HFF-Myc (cell line): Measurements from ENCODE around the gene MARS1.
A peak's percentile ranks its signal among the peaks of the same experiment; 100 is the strongest.

Experiments used
- DNase-seq: peaks from one replicate; pipeline ENCODE4 v3.0.0-alpha.2; 2011; ENCODE audit warnings: low read depth; ENCODE audit errors: extremely low read depth
- H3K4me3 ChIP-seq: replicated peaks from 2 replicates; pipeline ENCODE4 v1.5.1; 2011; ENCODE audit warnings: low read depth, mild to moderate bottlenecking, control low read depth, low read length
- TF ChIP-seq, protein P1 (sequence below): IDR thresholded peaks from 2 replicates; pipeline ENCODE4 v1.5.1; 2012; ENCODE audit warnings: mild to moderate bottlenecking, low read depth, low read length, control low read depth; ENCODE audit errors: missing control alignments

The MARS1 gene

DNA sequence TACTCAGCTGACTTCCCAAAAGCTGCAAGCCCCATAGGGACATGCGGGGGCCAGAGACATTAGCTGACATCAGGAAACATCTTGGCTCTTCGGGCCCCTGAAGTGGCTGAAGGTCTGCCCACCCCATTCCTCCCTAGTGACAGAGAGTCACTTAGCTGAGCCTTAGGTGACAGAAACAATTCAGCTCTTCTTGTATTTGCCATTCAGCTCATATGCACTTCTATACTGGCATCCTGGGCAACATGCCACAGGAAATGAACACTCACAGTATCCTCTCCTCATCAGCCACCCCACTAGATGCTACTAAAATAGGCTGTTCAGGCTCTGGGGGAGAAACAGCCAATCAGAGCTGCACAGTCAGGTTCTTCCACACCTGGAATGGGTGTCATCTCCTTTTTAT, 55.7 kb downstream of the MARS1 start:
- TF ChIP-seq, protein P1, sequence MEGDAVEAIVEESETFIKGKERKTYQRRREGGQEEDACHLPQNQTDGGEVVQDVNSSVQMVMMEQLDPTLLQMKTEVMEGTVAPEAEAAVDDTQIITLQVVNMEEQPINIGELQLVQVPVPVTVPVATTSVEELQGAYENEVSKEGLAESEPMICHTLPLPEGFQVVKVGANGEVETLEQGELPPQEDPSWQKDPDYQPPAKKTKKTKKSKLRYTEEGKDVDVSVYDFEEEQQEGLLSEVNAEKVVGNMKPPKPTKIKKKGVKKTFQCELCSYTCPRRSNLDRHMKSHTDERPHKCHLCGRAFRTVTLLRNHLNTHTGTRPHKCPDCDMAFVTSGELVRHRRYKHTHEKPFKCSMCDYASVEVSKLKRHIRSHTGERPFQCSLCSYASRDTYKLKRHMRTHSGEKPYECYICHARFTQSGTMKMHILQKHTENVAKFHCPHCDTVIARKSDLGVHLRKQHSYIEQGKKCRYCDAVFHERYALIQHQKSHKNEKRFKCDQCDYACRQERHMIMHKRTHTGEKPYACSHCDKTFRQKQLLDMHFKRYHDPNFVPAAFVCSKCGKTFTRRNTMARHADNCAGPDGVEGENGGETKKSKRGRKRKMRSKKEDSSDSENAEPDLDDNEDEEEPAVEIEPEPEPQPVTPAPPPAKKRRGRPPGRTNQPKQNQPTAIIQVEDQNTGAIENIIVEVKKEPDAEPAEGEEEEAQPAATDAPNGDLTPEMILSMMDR: no peak
- no peak for DNase-seq
- no peak overlapping the region for H3K4me3 ChIP-seq

DNA sequence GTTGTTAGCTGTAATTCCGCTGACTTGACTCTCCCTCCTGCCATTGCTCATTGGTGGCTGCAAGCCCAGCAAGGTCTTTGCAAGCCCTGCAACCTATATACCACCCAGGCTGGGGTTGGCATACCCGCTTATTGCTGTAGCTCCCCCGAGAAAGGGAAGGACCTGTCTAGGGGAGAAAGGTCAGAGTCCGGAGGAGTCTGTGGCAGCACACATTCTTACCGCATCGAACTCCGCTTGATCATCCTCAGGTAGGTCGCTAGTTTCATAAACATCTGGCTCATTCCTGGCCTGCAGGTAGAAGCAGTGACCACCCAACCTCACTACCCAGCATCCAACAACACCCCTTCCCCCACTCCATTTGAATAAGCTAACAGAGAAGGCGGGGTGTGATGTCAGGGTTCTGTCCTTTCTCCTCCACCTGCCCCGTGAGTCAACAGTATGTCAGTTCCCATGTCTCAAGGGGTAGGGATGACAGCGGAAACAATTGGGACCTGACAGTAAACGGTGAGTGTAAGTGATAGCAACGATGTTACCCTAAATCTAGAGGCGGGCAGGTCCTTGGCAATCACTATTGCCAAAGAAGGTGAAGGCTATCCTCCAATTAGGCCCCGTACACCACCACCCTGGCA, 58.1 kb downstream of the MARS1 start:
- no peak for DNase-seq
- TF ChIP-seq, protein P1: no peak
- H3K4me3 ChIP-seq: peak overlapping the region; percentile 89

DNA sequence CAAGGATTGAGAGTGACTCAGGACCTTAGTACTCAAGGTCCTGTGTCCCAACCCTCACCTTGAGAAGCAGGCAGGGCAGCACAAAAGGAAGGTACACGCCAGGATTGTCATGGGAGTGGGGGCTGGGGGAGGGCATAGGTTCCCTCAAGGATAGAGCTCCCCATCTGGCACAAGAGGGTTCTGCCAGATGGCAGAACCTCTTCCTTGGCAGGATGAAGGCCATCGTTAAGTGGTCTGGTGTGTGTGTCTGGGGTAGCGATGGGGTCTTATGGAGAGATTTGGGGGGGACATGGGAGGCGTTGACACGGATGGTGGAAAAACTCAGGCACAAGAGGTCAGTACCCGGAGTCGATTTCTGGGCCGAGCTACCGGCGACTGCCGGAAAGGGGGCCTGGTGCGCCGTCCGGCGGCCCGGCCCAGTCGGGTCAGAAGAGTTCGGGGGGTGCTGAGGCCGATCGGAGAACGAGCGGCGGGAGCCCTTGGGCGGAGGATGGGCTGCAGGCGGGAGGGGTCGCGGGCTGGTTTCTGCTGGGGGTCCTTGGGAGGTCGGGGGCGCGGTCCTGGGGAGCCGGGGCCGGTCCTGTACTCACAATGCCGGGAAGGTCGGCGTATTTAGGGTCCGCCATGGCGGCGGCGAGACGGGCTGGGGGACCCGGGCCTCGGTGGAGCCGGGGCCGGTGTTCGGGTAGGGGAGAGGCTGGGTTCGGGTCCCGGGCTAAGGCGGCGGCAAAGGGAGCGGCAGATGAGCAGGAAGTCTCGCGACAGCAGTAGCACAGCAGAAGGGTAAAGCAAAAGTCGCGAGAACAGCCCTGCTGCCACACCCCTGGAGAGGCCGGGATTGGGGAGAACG, 58.8 kb downstream of the MARS1 start, which contains the start of gene DCTN2:
Gene DCTN2, minus strand, starts transcription at position 755 of the 850 bp plus-strand sequence. Its CDS starts 129 bp downstream, at position 626.
- peak within 1 kb of the TSS; percentile 89 for H3K4me3 ChIP-seq
- TF ChIP-seq, protein P1: no peak
- DNase-seq: peak; percentile 92

DNA sequence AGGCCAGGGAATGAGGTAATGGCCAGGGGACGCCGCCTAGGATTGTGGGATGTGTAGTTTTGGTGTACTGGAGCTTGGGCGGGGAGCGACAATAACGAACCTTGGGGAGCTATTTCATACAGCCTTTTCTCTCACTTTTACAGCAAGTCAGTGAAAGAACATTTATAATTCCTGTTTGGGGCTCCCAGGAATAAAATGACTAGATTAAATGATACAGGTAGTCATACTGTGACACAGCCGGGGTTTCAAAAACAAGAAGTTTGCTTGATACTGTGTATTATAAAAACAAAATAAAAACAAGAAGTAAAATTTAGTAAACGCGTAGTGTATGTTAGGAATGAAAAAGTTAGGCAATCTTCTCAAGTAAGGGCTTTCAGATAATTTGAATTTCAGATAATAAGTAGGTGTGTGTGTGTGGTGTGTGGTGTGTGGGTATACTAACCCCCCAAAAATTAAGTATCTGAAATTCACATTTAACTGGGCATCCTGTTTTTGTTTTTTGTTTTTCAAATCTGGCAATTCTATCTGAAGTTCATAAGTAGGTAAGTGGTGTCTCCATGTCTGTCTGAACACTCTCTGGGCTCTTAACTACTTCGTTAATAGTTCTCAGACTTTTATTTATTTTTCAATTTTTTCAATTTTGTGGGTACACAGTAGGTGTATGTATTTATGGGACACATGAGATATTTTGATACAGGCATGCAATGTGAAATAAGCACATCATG, 59.6 kb downstream of the MARS1 start:
- peak overlapping the region; percentile 89 for H3K4me3 ChIP-seq
- TF ChIP-seq, protein P1: no peak
- no peak for DNase-seq

DNA sequence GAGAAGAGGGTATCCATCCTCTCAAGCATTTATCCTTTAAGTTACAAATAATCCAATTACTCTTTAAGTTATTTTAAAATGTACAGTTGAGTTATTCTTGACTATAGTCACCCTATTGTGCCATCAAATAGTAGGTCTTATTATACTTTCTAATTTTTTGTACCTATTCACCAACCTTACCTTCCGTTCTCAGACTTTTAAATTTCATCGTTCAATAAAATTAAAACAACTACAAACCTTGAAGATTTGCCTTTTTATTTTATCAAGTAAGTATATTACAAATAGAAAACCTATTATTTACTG, 60.1 kb downstream of the MARS1 start:
- TF ChIP-seq, protein P1: no peak

DNA sequence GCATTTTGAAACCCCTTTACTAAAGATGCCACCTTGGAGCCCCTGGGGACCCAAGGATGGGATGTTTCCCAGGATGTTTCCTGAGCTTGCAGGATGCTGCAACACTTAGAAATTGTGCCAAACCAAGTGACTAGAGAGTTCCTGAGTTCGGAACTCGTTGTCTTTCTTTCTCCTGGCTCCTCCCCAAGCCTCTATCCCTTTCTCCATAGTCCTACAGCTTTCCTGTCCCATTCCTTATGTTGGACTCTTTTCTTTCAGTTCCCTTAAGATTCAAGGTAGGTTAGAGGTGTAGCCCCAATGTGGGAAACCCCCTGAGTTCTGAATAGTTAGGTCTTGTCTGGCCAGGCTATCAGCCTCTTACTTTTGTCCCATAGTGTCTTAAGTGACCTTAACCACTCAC, 60.6 kb downstream of the MARS1 start:
- TF ChIP-seq, protein P1: no peak
- DNase-seq: no peak
- no peak overlapping the region for H3K4me3 ChIP-seq

More for the DNA sequence above, 60.1 kb downstream of the MARS1 start:
- no peak overlapping the region for H3K4me3 ChIP-seq
- no peak for DNase-seq
